Mucosa of rectum (tissue), 2 donors: ENCODE measurements around the gene P4HA3.
"Not testable (repeated sequence)": the region's sequence is repeated elsewhere in the genome, so short reads cannot be mapped to it uniquely, and the experiment has no call there.

Experiments used
- H3K27ac ChIP-seq, 2 donors: one replicate each; pipeline ENCODE4 v1.7.0; 2013; ENCODE audit warnings: inconsistent platforms in 2 of 2, low read depth in 2 of 2, low read length in 2 of 2
- H3K27me3 ChIP-seq, 2 donors: one replicate each; pipeline ENCODE4 v1.7.0; 2013; ENCODE audit warnings: low read length in 2 of 2; ENCODE audit not compliant: control insufficient read depth in 2 of 2, insufficient read depth in 2 of 2
- H3K36me3 ChIP-seq, 2 donors: one replicate each; pipeline ENCODE4 v1.7.0; 2013; ENCODE audit warnings: low read length in 2 of 2; ENCODE audit not compliant: control insufficient read depth in 2 of 2, insufficient read depth in 2 of 2
- H3K4me1 ChIP-seq, 2 donors: one replicate each; pipeline ENCODE4 v1.7.0; 2013; ENCODE audit warnings: low read length in 2 of 2, mild to moderate bottlenecking in 1 of 2; ENCODE audit not compliant: control insufficient read depth in 2 of 2, insufficient read depth in 2 of 2
- H3K4me3 ChIP-seq, 2 donors: one replicate each; pipeline ENCODE4 v1.7.0; 2013; ENCODE audit warnings: low read length in 2 of 2
- H3K9ac ChIP-seq, 2 donors: one replicate each; pipeline ENCODE4 v1.7.0; 2013; ENCODE audit warnings: low read length in 2 of 2, low read depth in 1 of 2, mild to moderate bottlenecking in 1 of 2
- H3K9me3 ChIP-seq, 2 donors: one replicate each; pipeline ENCODE4 v1.7.0; 2013; ENCODE audit warnings: low read length in 2 of 2; ENCODE audit not compliant: control insufficient read depth in 2 of 2
- donor health status: healthy.
- donor health status: Normal muscosa, but diverticular disease.

P4HA3 gene

DNA sequence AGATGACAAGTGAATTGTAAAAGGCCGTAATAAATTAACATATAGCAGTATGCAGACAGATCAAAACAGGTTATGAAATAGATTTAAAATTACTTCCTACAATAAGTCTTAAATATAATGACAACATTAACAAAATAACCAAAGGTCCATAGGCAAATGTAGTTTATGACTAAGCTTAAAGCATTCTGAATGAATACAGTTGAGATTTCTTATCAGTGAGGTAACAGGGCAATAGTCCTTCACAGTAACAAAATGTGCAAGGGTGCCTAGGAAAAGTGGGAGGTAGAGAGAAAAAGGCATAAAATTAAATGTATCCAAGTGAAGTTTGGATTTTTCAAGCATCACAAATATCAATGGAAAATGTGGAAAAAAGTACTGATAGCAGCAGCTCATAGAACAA lies 20.9 kb upstream of the P4HA3 start:
- H3K9ac ChIP-seq = no peak overlapping the region
- no peak overlapping the region for H3K4me3 ChIP-seq
- H3K27ac ChIP-seq = no peak overlapping the region
- H3K27me3 ChIP-seq = no peaks in the 10 kb centered on the region
- no peaks in the 10 kb centered on the region for H3K9me3 ChIP-seq
- H3K4me1 ChIP-seq = peaks cover 0 to 5% of the 10 kb centered on the region in 2 donors
- peaks cover 3% of the 10 kb centered on the region in 2 donors for H3K36me3 ChIP-seq

DNA sequence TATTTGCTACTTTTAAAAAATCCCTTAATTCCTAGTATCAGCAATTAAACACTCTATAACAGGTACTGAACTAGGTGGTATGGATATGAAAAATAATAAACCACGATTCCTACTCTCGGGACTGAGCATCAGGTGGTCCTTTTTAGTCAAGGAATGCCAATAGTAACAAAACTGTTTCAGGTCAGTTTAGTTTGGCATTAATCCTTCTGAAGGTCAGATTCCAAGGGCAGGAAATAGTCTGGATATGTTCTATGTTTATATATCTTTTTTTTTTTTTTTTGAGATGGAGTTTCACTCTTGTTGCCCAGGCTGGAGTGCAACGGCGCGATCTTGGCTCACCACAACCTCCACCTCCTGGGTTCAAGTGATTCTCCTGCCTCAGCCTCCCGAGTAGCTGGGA lies 19.6 kb upstream of the P4HA3 start:
- H3K4me1 ChIP-seq, H3K27me3 ChIP-seq, H3K9me3 ChIP-seq, H3K9ac ChIP-seq, H3K27ac ChIP-seq, H3K36me3 ChIP-seq, H3K4me3 ChIP-seq: not testable (repeated sequence)

DNA sequence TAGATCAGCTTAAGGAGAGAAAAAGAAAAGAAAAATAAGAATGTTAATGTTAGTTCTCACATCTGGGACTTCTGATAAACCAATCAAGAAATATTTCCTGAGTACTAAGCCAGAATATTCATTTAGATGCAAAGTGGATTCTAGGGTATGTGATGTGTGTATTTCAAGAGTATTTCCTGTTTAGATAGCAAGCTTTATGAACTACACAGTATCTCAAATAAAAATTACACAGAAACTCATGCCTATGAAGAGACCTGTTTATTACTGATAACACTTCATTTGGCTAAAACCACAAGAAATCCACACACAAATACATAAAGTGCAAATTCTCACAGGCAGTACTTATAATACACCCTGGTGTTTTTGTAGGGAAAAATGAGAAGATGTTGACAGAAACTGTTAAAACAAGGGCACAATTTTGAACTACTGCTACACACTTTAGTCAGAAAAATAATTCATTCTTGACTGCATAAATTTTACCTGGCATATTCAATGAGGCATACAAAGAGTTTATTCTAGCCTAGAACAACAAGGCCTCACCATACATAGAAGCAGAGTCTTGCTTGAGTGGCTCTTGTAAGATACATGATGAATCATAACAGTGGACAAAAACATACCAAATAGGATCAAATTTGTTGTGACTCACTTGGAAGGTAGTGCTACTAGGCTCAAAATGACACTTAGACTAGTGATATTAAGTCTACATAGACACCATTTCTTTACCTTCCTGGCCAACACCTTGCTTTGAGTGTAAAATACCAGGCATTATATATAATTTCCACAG lies 18.8 kb upstream of the P4HA3 start:
- Histone ChIP-seq H3K9ac (no peak overlapping the region), H3K27me3 (no peaks in the 10 kb centered on the region), H3K4me1 (peaks cover 0 to 2% of the 10 kb centered on the region in 2 donors), H3K9me3 (no peaks in the 10 kb centered on the region), H3K27ac (no peak overlapping the region), H3K4me3 (no peak overlapping the region), H3K36me3 (peaks cover 0 to 3% of the 10 kb centered on the region in 2 donors)

DNA sequence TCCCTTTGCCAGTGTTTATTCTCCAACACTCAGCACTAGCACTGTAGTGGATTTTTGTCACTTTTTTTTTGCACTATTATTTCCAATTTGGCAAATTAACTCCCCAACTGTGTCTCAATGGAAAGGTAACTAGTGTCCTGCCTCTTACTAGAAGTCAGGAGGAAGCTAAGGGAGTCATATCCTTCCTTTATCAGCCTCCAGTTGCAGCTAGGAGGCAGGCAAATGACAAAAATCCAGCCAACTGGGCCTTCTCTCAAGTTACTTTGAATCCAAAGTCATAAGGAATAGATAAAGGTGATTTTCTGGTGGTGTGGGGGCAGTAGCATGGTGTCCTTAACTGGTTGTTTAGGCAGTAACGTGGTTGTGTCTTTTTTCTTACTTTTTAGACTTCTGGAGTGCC lies 15.6 kb upstream of the P4HA3 start:
- H3K4me3 ChIP-seq = no peak overlapping the region
- H3K36me3 ChIP-seq = peaks cover 0 to 2% of the 10 kb centered on the region in 2 donors
- no peak overlapping the region for H3K27ac ChIP-seq
- no peaks in the 10 kb centered on the region for H3K9me3 ChIP-seq
- no peaks in the 10 kb centered on the region for H3K27me3 ChIP-seq
- no peak overlapping the region for H3K9ac ChIP-seq
- peaks cover 0 to 2% of the 10 kb centered on the region in 2 donors for H3K4me1 ChIP-seq

DNA sequence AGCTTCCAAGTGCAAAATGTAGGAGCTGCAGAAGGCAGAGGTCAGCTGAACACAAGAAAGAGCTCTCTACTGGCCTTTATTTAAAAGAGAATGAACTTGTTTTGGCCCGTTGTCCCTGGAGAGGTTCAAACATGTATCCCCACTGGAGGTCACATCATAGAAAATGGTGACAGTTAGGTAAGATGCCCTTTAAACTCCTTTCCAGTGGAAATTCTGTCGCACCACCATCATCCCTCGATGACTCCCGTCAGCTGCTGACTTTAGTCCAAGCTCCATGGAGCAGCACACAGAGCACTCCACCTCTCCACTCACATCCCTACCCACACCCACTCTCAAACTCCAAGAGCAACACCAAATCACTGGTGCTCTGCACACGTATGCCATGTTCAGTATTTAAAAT lies 15.2 kb upstream of the P4HA3 start:
- H3K4me1 ChIP-seq = peaks cover 0 to 2% of the 10 kb centered on the region in 2 donors
- H3K36me3 ChIP-seq = no peaks in the 10 kb centered on the region
- H3K9ac ChIP-seq = no peak overlapping the region
- H3K27ac ChIP-seq = no peak overlapping the region
- no peak overlapping the region for H3K4me3 ChIP-seq
- no peaks in the 10 kb centered on the region for H3K9me3 ChIP-seq
- H3K27me3 ChIP-seq = no peaks in the 10 kb centered on the region

DNA sequence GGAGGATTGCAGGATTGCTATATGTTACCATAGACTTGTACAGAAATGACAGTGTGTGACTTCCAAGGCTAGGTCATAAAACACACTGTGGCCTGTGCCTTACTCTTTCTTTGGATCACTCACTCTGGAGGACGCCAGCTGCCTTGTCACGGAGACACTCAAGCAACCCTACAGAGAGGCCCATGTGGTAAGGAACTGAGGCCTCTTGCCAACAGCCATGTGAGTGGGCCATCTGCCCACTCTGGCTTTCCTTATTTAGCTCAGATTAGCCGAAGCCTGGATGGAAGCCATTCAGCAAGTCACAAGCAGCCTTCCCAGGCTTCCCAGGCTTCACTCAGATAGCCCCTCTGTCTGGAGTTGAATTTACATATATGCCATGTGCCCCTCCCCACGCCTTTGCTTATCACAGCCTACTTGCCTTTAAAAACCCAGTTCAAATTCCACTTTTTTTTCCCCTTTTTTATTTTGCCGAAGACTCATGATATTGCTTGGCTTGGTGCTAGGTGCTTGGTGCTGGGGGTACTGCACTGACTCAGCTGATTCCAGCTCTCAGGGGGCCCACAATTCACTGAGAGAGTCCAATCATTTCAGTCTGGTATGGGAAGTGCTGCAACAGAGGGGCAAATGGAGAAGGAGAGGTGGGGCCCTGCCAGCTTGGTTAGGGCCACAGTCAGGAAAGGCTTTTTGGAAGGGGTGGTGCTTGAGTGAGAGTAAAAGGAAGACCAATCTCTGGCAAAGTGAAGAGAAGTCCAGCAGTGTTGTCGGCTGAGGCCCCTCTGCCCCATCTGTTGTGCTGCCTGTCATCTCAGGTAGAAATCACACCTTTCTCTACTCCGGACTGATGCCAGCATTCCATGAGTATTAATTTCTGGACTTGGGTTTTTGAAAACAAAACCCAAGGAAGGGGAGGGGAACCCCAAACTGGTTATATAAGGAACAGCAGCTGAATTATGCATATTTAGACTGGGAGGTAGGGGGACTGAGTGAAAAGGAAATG lies 14.5 kb upstream of the P4HA3 start:
- H3K36me3 ChIP-seq = no peaks in the 10 kb centered on the region
- no peaks in the 10 kb centered on the region for H3K9me3 ChIP-seq
- H3K27ac ChIP-seq = no peak overlapping the region
- no peak overlapping the region for H3K9ac ChIP-seq
- H3K4me3 ChIP-seq = no peak overlapping the region
- peaks cover 0 to 2% of the 10 kb centered on the region in 2 donors for H3K4me1 ChIP-seq
- no peaks in the 10 kb centered on the region for H3K27me3 ChIP-seq

DNA sequence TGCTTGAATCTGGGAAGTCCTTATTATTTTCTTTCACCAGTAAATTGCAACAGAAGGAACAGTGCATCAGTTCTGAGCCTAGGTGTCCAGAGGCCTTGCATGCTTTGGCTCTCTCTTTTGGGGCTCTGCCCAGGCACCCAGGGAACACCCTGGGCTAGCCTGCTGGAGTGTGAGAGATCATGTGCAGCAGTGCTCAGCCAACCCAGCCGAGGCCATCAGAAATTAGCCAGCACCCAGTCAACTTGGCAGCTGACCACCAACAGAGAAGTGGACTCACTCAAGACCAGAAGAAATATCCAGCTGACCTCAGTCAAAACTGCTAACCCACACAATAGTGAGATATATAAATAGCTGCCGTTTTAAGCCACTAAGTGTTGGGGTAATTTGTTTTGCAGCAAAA lies 11.2 kb upstream of the P4HA3 start:
- Histone ChIP-seq H3K36me3 (no peaks in the 10 kb centered on the region), H3K27me3 (no peaks in the 10 kb centered on the region), H3K27ac (no peak overlapping the region), H3K4me3 (no peak overlapping the region), H3K9ac (no peak overlapping the region), H3K4me1 (peaks cover 0 to 2% of the 10 kb centered on the region in 2 donors), H3K9me3 (no peaks in the 10 kb centered on the region)

DNA sequence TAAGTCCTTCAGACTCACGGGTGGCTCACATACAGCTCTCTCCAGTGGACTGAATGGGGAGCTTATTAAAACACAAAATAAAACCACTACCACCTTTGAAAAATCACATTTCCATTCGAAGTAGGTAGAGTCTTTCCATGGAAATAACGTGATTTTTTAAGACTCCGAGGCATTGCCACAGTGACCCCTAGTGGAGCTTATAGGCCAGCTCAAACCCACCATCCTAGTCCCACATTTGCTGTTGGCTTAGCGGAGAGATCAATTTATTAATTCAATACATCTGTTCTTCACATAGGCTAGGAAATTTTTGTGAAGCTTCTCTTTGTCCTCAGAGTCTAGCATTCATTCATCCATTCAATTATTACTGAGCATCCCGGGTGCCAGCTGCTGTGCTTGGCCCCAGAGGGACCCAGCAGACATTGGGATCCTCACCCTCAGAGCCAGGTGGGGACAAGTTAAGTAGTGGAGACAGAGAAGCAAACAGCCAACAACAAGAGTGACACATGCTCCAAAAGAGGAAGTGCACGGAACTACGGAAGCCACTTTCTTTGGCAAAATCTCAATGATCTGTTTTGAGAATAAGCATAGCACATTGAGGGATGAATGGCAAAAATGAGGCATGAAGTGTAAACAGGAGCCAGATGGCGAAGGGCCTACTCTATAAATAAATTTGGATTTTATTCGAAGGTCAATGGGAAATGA lies 10.2 kb upstream of the P4HA3 start:
- H3K27ac ChIP-seq = no peak overlapping the region

DNA sequence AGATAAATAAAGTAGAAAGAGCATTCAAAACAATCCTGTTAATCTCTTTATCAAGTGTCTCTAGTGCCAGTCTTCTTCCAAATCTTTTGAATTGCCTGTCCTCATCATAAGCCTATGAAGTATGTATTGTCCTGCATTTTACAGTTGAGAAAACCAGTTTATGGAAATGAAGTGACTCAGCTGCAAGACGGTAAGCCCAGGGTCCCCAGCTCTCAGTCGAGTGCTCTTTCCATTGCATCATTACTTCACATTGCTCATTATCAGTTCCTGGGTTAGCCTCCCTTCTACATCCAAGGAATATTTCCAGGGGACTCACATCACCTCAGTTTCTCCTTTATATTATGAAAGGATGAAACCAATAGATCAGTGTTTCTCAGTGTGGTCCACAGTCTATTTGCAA lies 9.1 kb upstream of the P4HA3 start:
- no peak overlapping the region for H3K9ac ChIP-seq
- H3K4me3 ChIP-seq = no peak overlapping the region
- H3K9me3 ChIP-seq = peaks cover 0 to 5% of the 10 kb centered on the region in 2 donors
- H3K36me3 ChIP-seq = no peaks in the 10 kb centered on the region
- no peak overlapping the region for H3K27ac ChIP-seq
- H3K27me3 ChIP-seq = no peaks in the 10 kb centered on the region
- H3K4me1 ChIP-seq = no peaks in the 10 kb centered on the region

More for the DNA sequence above, 10.2 kb upstream of the P4HA3 start:
- Histone ChIP-seq H3K4me1 (peaks cover 0 to 2% of the 10 kb centered on the region in 2 donors), H3K9me3 (peaks cover 0 to 3% of the 10 kb centered on the region in 2 donors), H3K4me3 (no peak overlapping the region), H3K27me3 (no peaks in the 10 kb centered on the region), H3K9ac (no peak overlapping the region), H3K36me3 (no peaks in the 10 kb centered on the region)
